Suprapubic skin (tissue), 4 donors: ENCODE results near the gene SOX30.

ENCODE experiments used
- POLR2A ChIP-seq, 2 donors: fragments of 450-650 bp; IDR thresholded peaks; one replicate each; pipeline ENCODE4 v1.6.1; 2017; ENCODE audit warnings: antibody characterized with exemption in 2 of 2, mild to moderate bottlenecking in 2 of 2, moderate library complexity in 2 of 2
- POLR2AphosphoS5 ChIP-seq, 3 donors: sonication (generic); formaldehyde crosslinking; IDR thresholded peaks; one replicate each; pipeline ENCODE4 v1.6.1; 2017; ENCODE audit warnings: antibody characterized with exemption in 3 of 3
- TF ChIP-seq, protein P1 (sequence below), 2 donors: fragments of 200-600 bp in 1 of 2; fragments of 450-650 bp in 1 of 2; sonication (generic) in 1 of 2; IDR thresholded peaks; one replicate each; pipeline ENCODE4 v1.5.1; 2016 to 2019; ENCODE audit warnings: antibody characterized with exemption in 2 of 2, mild to moderate bottlenecking in 1 of 2, moderate library complexity in 1 of 2

DNA sequence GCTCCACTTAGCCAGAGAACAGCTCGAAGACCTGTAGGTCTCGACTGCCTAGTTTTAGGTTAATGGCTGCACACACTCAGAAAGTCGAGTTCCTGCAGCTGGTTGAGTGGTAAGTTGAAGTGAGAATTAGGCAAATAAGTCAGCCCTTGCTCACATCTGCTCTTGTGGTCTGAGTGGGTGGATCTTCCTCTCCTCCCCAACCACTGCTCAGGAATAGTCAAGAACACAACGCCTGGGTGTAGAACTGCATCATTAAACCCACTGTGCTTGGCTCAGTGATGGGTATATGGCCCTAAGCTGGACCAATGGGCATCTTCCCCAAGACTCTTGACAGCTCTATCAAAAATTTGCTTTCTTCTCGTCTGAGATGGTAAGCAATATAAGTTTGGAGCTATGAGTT is 55.8 kb downstream of the SOX30 start:
- TF ChIP-seq POLR2AphosphoS5 (IDR thresholded peaks at IDR 0.05): no peak
- TF ChIP-seq, protein P1, sequence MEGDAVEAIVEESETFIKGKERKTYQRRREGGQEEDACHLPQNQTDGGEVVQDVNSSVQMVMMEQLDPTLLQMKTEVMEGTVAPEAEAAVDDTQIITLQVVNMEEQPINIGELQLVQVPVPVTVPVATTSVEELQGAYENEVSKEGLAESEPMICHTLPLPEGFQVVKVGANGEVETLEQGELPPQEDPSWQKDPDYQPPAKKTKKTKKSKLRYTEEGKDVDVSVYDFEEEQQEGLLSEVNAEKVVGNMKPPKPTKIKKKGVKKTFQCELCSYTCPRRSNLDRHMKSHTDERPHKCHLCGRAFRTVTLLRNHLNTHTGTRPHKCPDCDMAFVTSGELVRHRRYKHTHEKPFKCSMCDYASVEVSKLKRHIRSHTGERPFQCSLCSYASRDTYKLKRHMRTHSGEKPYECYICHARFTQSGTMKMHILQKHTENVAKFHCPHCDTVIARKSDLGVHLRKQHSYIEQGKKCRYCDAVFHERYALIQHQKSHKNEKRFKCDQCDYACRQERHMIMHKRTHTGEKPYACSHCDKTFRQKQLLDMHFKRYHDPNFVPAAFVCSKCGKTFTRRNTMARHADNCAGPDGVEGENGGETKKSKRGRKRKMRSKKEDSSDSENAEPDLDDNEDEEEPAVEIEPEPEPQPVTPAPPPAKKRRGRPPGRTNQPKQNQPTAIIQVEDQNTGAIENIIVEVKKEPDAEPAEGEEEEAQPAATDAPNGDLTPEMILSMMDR (IDR thresholded peaks at IDR 0.05): no peak
- TF ChIP-seq POLR2A (IDR thresholded peaks at IDR 0.05): no peak
